Esophagus squamous epithelium (tissue), 4 donors: ENCODE results near the gene DNAH8.

Source experiments
- CTCF ChIP-seq, 6 experiments: fragments of 450-650 bp in 4 of 6; fragments of 200-600 bp in 2 of 6; sonication (generic) in 2 of 6; IDR thresholded peaks; one replicate each; pipeline ENCODE4 v1.5.1; 2016 to 2019; ENCODE audit warnings: antibody characterized with exemption in 6 of 6, mild to moderate bottlenecking in 4 of 6, moderate library complexity in 4 of 6
- POLR2A ChIP-seq, 4 donors: fragments of 450-650 bp; IDR thresholded peaks; one replicate each; pipeline ENCODE4 v1.6.1; 2017; ENCODE audit warnings: antibody characterized with exemption in 4 of 4, mild to moderate bottlenecking in 4 of 4, moderate library complexity in 3 of 4

- no peak for TF ChIP-seq CTCF (IDR thresholded peaks at IDR 0.05)
- no peak for TF ChIP-seq POLR2A (IDR thresholded peaks at IDR 0.05)
These were observed 118.2 kb downstream of the DNAH8 start for GRCh38 chr6:38833320-38833719.
